ENCODE data around the gene ADH1C.
"Not testable (repeated sequence)": the region's sequence is repeated elsewhere in the genome, so short reads cannot be mapped to it uniquely, and the experiment has no call there.

ADH1C gene

DNA sequence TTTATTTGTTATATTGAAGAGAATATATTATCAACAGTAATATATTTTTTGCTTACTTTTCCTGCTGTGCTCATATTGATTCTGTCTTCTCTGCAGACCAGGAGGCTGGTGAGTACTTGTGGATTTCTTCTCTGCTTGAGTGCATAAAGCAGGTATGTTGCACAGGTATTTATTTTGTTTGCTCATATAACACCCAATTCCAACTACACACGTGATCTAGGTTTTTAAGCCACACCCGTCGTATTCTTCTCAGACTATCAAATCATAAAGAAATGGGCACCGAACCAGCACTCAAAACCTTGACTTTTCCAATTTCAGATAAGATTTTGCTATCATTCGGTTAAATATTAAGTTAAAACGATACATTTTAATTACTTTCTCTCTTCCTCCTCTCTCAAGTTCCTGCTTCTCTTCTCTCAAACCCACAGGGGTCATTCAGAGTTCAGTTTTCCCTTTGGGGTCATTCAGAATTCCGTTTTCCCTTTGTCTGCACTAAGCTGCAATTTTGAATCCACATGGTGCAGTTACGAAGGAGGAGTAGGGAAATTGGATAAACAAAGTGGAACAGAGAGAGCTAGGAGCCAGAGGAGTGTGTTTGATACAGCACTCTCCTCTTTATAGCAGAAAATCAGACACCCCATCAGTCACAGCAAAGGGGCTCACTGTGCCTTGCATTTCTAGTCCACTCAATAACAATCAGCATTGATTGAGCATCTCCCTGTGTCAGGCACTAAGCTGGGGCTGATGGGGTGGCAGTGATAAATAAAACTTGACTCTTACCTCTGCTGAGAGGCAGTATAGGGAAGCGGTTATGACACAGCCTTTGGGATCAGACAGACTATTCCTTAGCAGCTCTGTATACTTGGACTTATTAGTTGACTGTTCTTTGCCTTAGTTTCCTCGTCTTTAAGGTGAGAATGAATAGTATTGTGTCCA lies at the start of gene ADH1C:
Gene ADH1C (minus strand): TSS at position 145 of the 936 bp plus-strand sequence. CDS start 71 bp downstream, at position 74.
- FAIRE-seq = no peak

DNA sequence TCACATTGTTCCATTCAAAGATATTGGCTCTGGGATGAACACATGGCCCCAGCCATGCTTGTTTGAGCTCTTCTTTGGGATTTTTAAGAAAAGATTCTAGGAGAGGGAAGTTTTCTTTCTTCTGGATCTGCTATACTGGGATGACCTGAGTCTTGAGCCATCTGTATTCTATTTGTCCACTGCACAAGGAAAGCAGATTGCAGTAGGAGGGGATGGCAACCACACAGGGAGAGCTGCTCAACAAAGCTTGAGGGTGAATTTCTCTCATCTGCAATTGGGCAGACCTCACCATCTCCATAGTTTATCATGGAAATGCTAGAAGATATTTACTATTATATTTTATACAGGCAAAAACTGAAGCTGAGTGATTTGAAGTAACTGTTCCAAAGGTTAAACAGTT lies 48.3 kb upstream of the ADH1C start:
- no peak for FAIRE-seq

GRCh38 chr4:99399017-99399416 lies 46.5 kb upstream of the ADH1C start:
- no peak for FAIRE-seq

GRCh38 chr4:99395595-99396364 lies 43.2 kb upstream of the ADH1C start:
- FAIRE-seq = no peak

GRCh38 chr4:99394896-99395295 lies 42.4 kb upstream of the ADH1C start:
- no peak for FAIRE-seq

- no peak for FAIRE-seq
Measured at GRCh38 chr4:99390055-99390454, 37.5 kb upstream of the ADH1C start.

DNA sequence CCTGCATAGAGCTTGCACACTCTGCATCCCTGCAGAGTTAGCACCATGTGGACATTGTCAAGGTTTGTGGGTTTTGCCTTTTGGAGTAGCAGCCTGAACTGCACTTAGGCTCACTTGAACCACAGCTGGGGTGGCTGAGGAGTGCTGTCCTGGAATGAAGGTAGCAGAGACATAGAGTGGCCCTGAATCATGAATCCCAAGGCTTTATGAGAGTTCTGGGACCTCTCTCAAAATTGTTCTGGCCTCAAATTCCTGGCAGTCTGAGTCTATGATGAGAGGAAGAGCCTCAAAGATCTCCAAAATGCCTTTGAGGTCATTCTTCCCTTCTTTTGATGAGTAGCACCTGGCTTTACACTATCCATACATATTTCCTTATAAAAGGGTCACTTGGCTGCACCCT lies 37.1 kb upstream of the ADH1C start:
- FAIRE-seq = no peak

DNA sequence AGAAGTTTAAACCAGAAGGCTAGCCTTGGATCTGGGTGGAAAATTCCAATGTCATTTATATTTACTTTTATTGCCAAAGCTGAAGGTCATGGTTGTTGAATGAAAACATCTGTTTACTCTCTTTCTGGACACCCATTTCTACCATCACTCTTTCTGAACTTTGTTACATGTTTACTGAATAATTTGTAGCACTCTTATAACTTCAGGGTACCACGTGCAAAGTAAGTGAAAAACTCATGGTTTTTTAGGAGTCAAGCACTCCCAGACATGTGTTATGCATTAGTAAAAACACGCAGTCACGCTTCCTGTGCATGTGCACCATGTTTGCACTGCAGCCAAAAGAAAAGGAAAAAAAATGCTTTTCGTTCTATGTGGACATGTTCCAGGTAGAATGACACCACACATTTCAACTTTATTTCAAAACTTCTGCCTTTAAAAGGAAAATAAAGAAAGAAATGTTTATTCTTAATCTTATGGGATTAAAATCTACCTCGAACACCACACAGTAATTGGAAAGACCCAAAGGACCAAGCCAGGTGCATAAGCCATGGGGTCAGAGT lies 31.4 kb upstream of the ADH1C start:
- no peak for FAIRE-seq

DNA sequence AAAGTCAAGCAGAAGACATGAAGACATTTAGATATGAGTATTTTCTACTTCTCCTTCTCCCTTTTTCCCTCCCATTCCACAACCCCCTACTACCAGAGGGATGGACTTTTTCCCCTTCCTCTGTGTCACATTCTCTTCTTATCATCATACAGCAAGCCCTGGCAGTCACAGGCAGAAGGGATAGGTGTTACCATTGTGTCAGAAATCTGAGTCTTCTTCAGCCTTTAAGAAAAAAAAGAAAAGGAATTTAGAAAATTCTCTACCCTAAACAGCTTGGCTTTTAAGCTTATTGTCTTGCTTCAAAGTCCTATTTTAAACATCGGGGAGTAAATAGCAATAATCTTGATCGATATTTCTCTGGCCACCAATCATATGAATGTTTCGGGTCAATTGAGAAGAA lies 30.9 kb upstream of the ADH1C start:
- no peak for FAIRE-seq

DNA sequence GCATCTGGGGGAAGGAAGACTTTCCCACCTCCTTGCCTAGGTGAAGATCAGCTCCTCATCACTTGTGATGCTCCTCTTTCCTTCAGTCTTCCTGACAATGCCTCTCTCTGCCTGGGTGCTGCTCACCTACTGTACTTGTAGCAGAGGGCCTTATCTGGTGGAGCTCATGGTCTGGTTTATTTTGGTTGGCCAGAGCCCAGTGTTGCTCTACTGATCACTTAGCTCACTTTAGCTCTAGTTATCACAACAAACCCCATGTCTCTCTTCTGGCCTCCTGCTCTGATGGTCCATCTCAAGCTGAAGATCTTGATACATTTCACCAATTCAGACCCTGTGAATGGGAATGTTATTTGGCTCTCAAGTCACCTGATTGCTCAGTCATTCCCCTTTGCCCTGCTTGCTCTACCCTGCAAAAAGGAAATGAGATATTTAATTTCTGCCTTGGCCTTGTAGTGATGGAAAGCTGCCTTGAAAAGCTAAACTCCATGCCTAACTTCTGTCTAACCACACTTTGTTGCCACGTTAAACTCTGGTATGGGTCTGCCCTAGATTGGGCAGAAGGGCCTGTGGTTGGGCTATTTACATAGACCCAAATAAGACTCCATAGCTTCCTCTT lies 30.3 kb upstream of the ADH1C start:
- FAIRE-seq = no peak

DNA sequence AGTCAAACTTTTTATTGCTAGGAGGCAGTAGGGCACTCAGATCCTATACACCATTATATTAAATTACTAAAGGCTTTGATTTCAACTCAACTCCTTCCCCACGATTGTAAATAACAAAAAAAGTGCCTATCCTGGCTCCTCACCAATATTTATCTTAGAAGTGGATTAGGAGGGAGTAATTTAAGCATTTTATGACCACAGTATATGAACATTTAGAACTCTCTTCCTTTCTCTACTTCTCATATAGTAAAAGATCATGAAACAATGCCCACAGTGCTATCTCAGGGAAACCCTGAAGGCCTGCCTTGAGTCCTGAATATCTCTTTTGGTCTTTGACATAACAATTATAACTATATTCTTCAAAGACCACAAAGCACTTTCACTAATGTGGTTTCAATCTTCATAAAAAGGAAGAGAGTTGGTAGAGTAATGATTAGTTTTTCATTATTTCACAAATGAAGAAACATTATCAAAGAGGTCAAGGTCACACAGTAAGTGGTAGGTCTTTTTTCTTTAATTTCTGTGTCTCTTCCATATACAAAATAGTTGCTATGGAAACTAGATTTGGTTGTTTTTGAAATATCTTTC lies 29.1 kb upstream of the ADH1C start:
- peak; percentile 10 for FAIRE-seq

GRCh38 chr4:99379571-99379970 lies 27.0 kb upstream of the ADH1C start:
- FAIRE-seq = no peak

GRCh38 chr4:99378876-99379275 lies 26.3 kb upstream of the ADH1C start:
- no peak for FAIRE-seq

DNA sequence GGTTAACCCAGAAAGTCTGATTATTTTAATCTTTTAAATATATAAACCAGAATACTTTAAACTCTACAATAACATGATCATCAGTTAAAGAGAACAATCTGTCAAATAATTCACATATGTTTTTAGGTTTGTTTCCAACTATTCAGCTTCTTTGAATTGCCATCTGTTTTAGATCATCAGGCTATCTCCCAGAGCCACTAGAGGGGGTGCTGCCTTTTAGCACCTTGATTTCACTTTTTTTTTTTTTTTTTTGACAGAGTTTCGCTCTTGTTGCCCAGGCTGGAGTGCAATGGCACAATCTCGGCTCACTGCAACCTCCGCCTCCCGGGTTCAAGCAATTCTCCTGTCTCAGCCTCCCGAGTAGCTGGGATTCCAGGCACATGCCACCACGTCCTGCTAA lies 24.8 kb upstream of the ADH1C start:
- not testable (repeated sequence) for FAIRE-seq

DNA sequence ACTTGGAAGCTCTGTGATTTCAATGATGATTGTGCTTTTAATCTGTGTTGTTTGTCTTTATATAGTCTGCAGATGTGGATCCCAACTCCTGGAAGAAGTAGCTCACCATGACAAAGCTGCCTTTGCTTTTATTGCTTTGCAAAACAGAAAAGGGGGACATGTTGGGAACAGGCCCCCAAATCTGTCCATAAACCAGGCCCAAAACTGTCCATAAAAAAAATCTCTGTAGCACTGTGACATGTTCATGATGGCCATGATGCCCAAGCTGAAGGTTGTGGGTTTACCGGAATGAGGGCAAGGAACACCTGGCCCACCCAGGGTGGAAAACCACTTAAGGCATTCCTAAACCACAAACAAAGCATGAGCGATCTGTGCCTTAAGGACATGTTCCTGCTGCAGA lies 19.9 kb upstream of the ADH1C start:
- not testable (repeated sequence) for FAIRE-seq

GRCh38 chr4:99367817-99368216 lies 15.3 kb upstream of the ADH1C start:
- FAIRE-seq = not testable (repeated sequence)

DNA sequence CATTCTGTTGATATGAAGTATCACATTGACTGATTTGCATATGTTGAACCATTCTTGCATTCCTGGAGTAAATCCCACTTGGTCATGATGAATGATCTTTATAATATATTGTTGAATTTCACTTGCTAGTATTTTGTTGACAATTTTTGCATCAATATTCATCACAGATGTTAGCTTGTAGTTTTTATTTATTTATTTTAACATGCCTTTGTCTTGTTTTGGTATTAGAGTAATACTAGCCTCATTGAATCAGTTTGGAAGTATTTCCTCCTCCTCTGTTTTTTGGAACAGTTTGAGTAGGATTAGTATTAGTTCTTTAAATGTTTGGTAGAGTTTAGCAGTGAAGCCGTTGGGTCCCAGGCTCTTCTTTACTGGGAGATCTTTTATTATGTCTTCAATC lies 13.9 kb upstream of the ADH1C start:
- no peak for FAIRE-seq

- FAIRE-seq = no peak
Measured at GRCh38 chr4:99362768-99363167, 10.2 kb upstream of the ADH1C start.

DNA sequence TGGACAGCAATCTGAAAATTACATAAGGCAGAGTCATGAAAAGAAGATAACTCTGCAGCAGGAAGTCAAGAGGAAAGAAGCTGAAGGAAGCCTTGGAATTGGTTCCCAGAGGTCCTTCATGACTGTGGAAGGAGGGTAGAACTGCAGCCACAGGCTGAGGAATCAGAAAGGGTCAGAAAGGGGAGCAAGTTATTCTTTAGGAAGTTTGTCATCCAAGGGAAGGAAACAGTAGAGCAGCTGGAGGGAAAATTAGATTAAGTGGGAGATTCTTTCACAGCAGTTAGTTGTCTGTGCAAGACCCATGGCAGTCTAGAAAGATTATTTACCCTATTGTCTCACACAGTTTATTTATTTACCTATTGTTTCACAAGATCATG lies 9.3 kb upstream of the ADH1C start:
- FAIRE-seq = no peak

DNA sequence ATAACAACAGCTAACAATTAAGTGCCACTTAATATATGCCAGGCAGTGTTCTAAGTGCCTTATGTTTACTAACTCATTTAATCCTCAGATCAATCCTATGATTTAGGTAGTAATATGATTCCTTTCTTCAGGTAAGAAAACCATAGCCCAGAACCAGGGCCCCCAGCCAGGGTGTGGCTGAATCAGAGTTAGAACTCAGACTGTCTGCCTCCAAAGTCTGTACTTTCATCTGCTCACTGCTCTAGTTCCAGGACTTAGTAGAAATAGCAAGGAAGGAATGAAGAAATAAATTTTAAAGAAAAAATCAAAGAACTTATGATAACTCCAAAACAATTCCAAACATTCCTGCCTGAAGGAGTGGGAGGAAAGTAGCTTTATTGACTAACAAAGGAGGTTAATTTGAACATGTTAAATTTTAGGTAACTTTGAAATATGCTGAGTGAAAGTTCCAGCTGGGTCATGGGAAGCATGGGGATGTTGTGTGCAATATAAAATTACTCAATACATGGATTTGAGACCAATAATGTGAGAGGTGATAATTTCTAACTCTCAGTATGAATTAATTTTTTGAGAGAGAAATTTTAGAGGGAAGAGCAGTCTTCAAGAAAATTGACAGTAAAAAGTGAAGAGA lies 8.8 kb upstream of the ADH1C start:
- FAIRE-seq = no peak

- no peak for FAIRE-seq
Measured at GRCh38 chr4:99359480-99360204, 7.1 kb upstream of the ADH1C start.

DNA sequence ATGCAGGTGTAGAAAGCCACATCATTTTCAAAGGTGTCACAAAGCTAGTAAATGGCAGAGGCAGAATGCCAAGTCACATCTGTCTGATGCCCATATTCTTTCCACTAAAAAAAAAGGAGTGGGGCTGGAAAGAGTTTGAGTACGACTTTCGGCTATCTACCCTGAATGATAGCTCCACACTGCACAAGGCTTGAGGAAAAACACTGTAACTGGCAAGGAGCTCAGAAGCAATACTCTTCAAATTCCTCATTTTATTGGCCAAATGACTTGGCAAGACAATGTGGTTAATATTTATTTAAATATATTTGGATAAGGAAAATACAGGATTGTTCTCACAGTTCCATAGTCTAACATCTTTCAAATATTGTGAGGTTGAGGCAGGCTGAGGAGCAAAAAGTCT lies 5.4 kb upstream of the ADH1C start:
- no peak for FAIRE-seq

Measured in colon (tissue), 2 donors.